ENCODE measurements around the gene GRHL1. TPM values are rescaled to one million over a fixed set of nuclear protein-coding genes. Genes with fewer than 3 reads are reported as not detected.

Gene GRHL1
- total RNA-seq, 1 experiment from 2014 or later, result 1.2 TPM

- no peak for DNase-seq
- Histone ChIP-seq H3K36me3 (replicated peaks; ENCODE audit: control insufficient read depth, insufficient read depth, low read length) (no peaks in the 10 kb centered on the region), H3K27me3 (ENCODE audit: control insufficient read depth, insufficient read depth, low read length) (peaks cover 4% of the 10 kb centered on the region), H3K4me3 (ENCODE audit: insufficient read depth, low read depth, low read length) (no peak overlapping the region)
These were observed 6.6 kb downstream of the GRHL1 start for GRCh38 chr2:9958057-9958456.

- no peak for DNase-seq
- no peak overlapping the region for H3K4me3 ChIP-seq (ENCODE audit: insufficient read depth, low read depth, low read length)
- H3K36me3 ChIP-seq (replicated peaks; ENCODE audit: control insufficient read depth, insufficient read depth, low read length), result no peaks in the 10 kb centered on the region
These were observed 7.8 kb downstream of the GRHL1 start for GRCh38 chr2:9959262-9959661.

GRCh38 chr2:9961013-9961412, 9.5 kb downstream of the GRHL1 start:
- Histone ChIP-seq H3K27me3 (ENCODE audit: control insufficient read depth, insufficient read depth, low read length) (no peaks in the 10 kb centered on the region), H3K4me3 (ENCODE audit: insufficient read depth, low read depth, low read length) (no peak overlapping the region), H3K36me3 (replicated peaks; ENCODE audit: control insufficient read depth, insufficient read depth, low read length) (no peaks in the 10 kb centered on the region)
- DNase-seq, result no peak

More at GRCh38 chr2:9959262-9959661, 7.8 kb downstream of the GRHL1 start:
- H3K27me3 ChIP-seq (ENCODE audit: control insufficient read depth, insufficient read depth, low read length), result peaks cover 1% of the 10 kb centered on the region; the same call in 1 of the 2 replicates

- Histone ChIP-seq H3K36me3 (replicated peaks; ENCODE audit: control insufficient read depth, insufficient read depth, low read length) (no peaks in the 10 kb centered on the region), H3K4me3 (ENCODE audit: insufficient read depth, low read depth, low read length) (no peak overlapping the region), H3K27me3 (ENCODE audit: control insufficient read depth, insufficient read depth, low read length) (no peaks in the 10 kb centered on the region)
- no peak for DNase-seq
These were observed 13.0 kb downstream of the GRHL1 start for GRCh38 chr2:9964334-9964980.

- DNase-seq, result no peak
- H3K4me3 ChIP-seq (ENCODE audit: insufficient read depth, low read depth, low read length), result no peak overlapping the region
- H3K27me3 ChIP-seq (ENCODE audit: control insufficient read depth, insufficient read depth, low read length), result no peaks in the 10 kb centered on the region
- H3K36me3 ChIP-seq (replicated peaks; ENCODE audit: control insufficient read depth, insufficient read depth, low read length), result no peaks in the 10 kb centered on the region
These were observed 13.8 kb downstream of the GRHL1 start for GRCh38 chr2:9965119-9965822.

- H3K4me3 ChIP-seq (ENCODE audit: insufficient read depth, low read depth, low read length), result no peak overlapping the region
- DNase-seq, result no peak
- no peaks in the 10 kb centered on the region for H3K36me3 ChIP-seq (replicated peaks; ENCODE audit: control insufficient read depth, insufficient read depth, low read length)
- no peaks in the 10 kb centered on the region for H3K27me3 ChIP-seq (ENCODE audit: control insufficient read depth, insufficient read depth, low read length)
These were observed 15.1 kb downstream of the GRHL1 start for GRCh38 chr2:9966491-9967022.

GRCh38 chr2:9967053-9967775, 15.7 kb downstream of the GRHL1 start:
- DNase-seq, result no peak
- H3K4me3 ChIP-seq (ENCODE audit: insufficient read depth, low read depth, low read length), result no peak overlapping the region
- H3K27me3 ChIP-seq (ENCODE audit: control insufficient read depth, insufficient read depth, low read length), result no peaks in the 10 kb centered on the region
- no peaks in the 10 kb centered on the region for H3K36me3 ChIP-seq (replicated peaks; ENCODE audit: control insufficient read depth, insufficient read depth, low read length)

- Histone ChIP-seq H3K27me3 (ENCODE audit: control insufficient read depth, insufficient read depth, low read length) (no peaks in the 10 kb centered on the region), H3K4me3 (ENCODE audit: insufficient read depth, low read depth, low read length) (no peak overlapping the region), H3K36me3 (replicated peaks; ENCODE audit: control insufficient read depth, insufficient read depth, low read length) (no peaks in the 10 kb centered on the region)
- DNase-seq, result no peak
These were observed 17.3 kb downstream of the GRHL1 start for GRCh38 chr2:9968553-9969497.

- Histone ChIP-seq H3K4me3 (ENCODE audit: insufficient read depth, low read depth, low read length) (no peak overlapping the region), H3K36me3 (replicated peaks; ENCODE audit: control insufficient read depth, insufficient read depth, low read length) (no peaks in the 10 kb centered on the region), H3K27me3 (ENCODE audit: control insufficient read depth, insufficient read depth, low read length) (no peaks in the 10 kb centered on the region)
- DNase-seq, result no peak
These were observed 18.9 kb downstream of the GRHL1 start for GRCh38 chr2:9970200-9971044.

- Histone ChIP-seq H3K4me3 (ENCODE audit: insufficient read depth, low read depth, low read length) (no peak overlapping the region), H3K36me3 (replicated peaks; ENCODE audit: control insufficient read depth, insufficient read depth, low read length) (no peaks in the 10 kb centered on the region), H3K27me3 (ENCODE audit: control insufficient read depth, insufficient read depth, low read length) (no peaks in the 10 kb centered on the region)
- no peak for DNase-seq
These were observed 19.8 kb downstream of the GRHL1 start for GRCh38 chr2:9971105-9971818.

- H3K4me3 ChIP-seq (ENCODE audit: insufficient read depth, low read depth, low read length), result no peak overlapping the region
- H3K27me3 ChIP-seq (ENCODE audit: control insufficient read depth, insufficient read depth, low read length), result no peaks in the 10 kb centered on the region
- H3K36me3 ChIP-seq (replicated peaks; ENCODE audit: control insufficient read depth, insufficient read depth, low read length), result no peaks in the 10 kb centered on the region
- no peak for DNase-seq
These were observed 20.4 kb downstream of the GRHL1 start for GRCh38 chr2:9971890-9972289.

- Histone ChIP-seq H3K4me3 (ENCODE audit: insufficient read depth, low read depth, low read length) (no peak overlapping the region), H3K36me3 (replicated peaks; ENCODE audit: control insufficient read depth, insufficient read depth, low read length) (no peaks in the 10 kb centered on the region), H3K27me3 (ENCODE audit: control insufficient read depth, insufficient read depth, low read length) (no peaks in the 10 kb centered on the region)
- DNase-seq, result no peak
These were observed 21.4 kb downstream of the GRHL1 start for GRCh38 chr2:9972621-9973479.
